GM12865 (cell line): ENCODE data around the gene IL1RAPL1.

Source experiments
- DNase-seq: peaks from one replicate; pipeline ENCODE4 v3.0.0; 2010; ENCODE audit warnings: low read depth
- H3K4me3 ChIP-seq: 2 replicates; pipeline ENCODE4 v1.5.1; 2011; ENCODE audit warnings: mild to moderate bottlenecking, low read depth, low read length, control low read depth
- TF ChIP-seq, protein P1 (sequence below): IDR thresholded peaks from 2 replicates; pipeline ENCODE4 v1.5.1; 2011; ENCODE audit warnings: low read length, control low read depth, low read depth, inconsistent platforms; ENCODE audit not compliant: insufficient read depth; ENCODE audit errors: missing control alignments

IL1RAPL1 gene

DNA sequence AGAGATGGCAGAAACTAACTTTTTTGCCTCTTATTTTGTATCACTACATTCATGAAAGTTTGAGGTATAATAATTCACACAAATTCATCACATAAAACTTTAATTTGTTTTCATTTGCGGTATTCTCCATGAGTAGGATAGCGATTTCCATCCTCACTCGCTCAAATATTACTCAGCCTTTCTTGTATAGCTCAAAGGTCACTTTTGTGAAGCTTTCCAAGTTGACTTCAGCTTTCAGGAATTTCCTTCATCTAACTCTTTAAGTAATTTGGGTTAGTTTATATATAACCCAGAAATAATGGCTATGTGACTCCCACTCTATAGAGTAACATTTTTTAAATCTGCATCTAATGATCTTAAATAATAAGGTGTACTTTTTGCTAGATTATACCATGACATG lies 314.4 kb downstream of the IL1RAPL1 start:
- TF ChIP-seq, protein P1, sequence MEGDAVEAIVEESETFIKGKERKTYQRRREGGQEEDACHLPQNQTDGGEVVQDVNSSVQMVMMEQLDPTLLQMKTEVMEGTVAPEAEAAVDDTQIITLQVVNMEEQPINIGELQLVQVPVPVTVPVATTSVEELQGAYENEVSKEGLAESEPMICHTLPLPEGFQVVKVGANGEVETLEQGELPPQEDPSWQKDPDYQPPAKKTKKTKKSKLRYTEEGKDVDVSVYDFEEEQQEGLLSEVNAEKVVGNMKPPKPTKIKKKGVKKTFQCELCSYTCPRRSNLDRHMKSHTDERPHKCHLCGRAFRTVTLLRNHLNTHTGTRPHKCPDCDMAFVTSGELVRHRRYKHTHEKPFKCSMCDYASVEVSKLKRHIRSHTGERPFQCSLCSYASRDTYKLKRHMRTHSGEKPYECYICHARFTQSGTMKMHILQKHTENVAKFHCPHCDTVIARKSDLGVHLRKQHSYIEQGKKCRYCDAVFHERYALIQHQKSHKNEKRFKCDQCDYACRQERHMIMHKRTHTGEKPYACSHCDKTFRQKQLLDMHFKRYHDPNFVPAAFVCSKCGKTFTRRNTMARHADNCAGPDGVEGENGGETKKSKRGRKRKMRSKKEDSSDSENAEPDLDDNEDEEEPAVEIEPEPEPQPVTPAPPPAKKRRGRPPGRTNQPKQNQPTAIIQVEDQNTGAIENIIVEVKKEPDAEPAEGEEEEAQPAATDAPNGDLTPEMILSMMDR: no peak
- DNase-seq: no peak

DNA sequence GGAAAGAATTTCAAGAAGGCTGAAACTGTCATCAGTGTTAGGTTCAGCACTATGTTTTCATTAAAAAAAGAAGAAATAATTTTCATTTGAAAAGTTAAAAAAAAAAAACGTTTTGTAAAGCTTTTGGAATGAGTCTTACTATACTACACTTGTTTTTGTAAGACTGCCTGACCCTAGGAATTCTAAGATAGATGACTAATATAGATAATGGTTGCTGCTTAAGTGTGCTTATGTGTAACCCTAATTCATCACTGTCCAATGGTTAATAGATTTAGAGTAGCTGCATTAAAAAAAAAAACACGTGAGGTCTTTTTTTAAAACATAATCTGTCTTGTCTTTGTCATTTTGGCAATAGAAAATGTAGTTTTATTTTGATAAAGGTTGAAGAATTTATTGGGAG lies 323.2 kb downstream of the IL1RAPL1 start:
- no peak overlapping the region for H3K4me3 ChIP-seq
- TF ChIP-seq, protein P1: no peak
- DNase-seq: no peak

More for the DNA sequence above, 314.4 kb downstream of the IL1RAPL1 start:
- no peak overlapping the region for H3K4me3 ChIP-seq

DNA sequence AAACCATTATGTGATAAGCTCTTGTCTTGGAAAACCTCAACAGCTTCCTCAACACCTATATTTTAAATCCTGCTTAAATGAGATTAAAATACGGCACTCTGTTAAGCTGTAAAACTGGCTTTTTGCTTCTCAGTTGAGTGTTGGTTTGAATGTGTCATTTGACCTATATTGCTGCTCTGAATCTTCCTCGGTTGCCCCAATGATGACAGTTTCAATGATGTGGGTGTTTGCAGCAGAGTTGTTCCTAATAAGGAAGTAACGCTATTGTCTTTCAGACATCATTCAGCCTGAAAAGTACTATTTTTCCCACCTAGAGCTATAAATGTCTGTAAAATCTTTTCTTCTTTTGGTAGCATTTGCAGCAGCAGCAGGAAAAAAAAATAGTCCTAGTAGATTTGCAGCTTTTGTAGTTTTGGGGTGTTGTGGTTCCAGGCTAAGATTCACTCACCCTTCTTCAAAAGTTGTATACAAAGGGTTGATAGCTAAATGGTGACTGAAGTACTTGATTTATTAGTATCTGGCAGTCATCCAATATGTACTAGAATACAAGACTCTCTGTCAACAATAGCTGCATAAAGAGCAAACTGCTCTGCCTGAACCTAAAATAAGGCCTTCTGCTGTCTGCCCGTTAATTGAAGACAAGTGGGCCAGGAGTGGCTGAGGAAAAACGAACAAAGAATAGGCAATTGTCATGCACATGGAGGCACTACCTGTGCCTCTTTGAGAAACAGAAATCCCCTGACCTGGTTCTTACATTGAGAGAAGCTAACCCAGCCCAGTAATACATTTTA lies 333.1 kb downstream of the IL1RAPL1 start:
- DNase-seq: no peak
- H3K4me3 ChIP-seq: no peak overlapping the region
- TF ChIP-seq, protein P1: no peak

DNA sequence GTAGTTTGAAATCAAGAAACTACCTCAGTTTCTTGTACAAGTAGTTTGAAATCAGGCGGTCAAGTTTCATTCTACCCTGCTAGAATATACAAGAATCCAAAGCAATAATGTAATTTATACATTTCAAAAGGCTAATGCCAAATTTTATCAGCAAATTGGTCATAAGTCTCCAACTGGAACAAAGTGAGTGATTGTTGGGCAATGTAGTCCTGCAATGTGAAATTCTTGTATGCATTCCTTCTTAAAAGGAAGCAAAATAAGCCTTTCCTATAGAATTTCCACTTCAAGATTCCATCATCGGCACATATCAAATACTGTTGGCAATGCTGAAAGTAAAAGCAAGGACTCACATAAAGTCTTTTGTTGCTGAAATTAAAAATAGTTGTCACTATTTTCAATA lies 334.9 kb downstream of the IL1RAPL1 start:
- TF ChIP-seq, protein P1: no peak
- DNase-seq: no peak
- H3K4me3 ChIP-seq: no peak overlapping the region

DNA sequence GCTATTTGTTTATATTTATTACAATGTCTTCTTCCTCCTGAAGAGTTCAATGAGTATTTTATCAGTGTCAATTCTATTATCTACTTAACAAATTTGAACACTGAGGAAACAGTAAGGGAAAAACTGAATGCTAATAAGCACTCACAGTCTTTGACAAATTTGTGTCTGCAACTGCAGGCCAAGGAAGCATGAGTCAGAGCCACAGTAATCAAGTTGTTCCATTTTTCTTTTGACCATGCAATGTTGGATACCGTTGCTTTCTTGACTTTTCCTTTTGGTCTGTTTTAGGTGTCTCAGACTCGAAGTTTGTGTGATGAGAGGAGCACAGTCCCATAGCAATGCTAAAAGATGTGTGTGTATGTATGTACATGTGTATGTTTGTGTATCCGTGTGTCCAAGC lies 359.6 kb downstream of the IL1RAPL1 start:
- H3K4me3 ChIP-seq: no peak overlapping the region
- DNase-seq: no peak
- TF ChIP-seq, protein P1: no peak

DNA sequence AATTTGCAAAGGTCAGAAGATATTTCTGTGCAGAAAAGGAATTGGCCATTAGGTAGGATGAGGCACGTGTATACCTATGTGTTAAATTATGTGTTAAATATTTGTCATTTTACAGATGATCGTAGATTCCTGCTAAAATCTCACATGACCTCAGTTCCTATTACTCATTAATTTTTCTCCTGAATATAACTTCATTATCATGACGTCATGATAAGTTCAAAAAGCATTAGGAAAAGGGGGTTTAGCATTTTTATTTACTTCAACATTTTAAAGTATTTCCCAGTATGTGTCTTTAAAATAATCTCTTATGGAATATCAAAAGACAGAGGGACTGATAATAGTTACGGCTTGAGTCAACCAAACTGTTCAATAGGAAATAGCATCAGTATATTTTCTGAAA lies 372.8 kb downstream of the IL1RAPL1 start:
- TF ChIP-seq, protein P1: no peak
- no peak for DNase-seq
- no peak overlapping the region for H3K4me3 ChIP-seq

DNA sequence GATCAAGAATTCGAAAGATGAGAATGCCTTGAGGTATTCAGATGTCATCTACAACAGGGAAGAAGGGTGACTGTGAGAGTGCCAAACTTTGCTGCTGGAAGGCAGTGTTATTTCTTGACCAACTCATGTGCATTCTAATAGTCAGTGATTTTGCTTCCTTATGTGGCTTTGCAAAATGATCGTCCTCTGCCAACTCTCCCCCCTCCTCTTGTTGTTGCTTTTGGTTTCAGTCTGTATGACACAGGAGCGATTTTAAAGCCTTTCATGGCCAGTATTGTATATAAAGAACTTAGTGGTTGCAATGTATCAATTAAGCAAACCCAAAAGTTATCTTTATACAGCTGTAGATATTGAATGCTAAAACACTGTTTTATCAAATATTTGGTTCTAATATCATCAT lies 379.1 kb downstream of the IL1RAPL1 start:
- TF ChIP-seq, protein P1: no peak
- H3K4me3 ChIP-seq: peak overlapping the region; percentile 45
- peak; percentile 36 for DNase-seq
